GM04503 (cell line): ENCODE measurements around the gene C4B.
"Not testable (repeated sequence)": the region's sequence is repeated elsewhere in the genome, so short reads cannot be mapped to it uniquely, and the experiment has no call there.

Experiments used
- DNase-seq: peaks from one replicate; pipeline ENCODE4 v3.0.0-alpha.2; 2012; ENCODE audit warnings: low read depth

The C4B gene

GRCh38 chr6:32014547-32014946 lies at the start of gene C4B:
TSS of gene C4B (plus strand) at chr6:32014795. CDS start at chr6:32014846, 51 bp downstream.
- not testable (repeated sequence) for DNase-seq

- DNase-seq = no peak
Observed at GRCh38 chr6:31965700-31966099, 48.9 kb upstream of the C4B start.

GRCh38 chr6:31966506-31966905 lies 48.1 kb upstream of the C4B start:
- no peak for DNase-seq

GRCh38 chr6:31966997-31967925 lies 47.3 kb upstream of the C4B start:
- DNase-seq = no peak

GRCh38 chr6:31967926-31968320 lies 46.7 kb upstream of the C4B start:
- DNase-seq = no peak

GRCh38 chr6:31968326-31968725 lies 46.3 kb upstream of the C4B start:
- no peak for DNase-seq

GRCh38 chr6:31968791-31969711 lies 45.5 kb upstream of the C4B start:
- no peak for DNase-seq

- DNase-seq = no peak
Observed at GRCh38 chr6:31969712-31970603, 44.6 kb upstream of the C4B start.

- no peak for DNase-seq
Observed at GRCh38 chr6:31970604-31971271, 43.9 kb upstream of the C4B start.

GRCh38 chr6:31971279-31971992 lies 43.2 kb upstream of the C4B start:
- no peak for DNase-seq

GRCh38 chr6:31971993-31972708 lies 42.4 kb upstream of the C4B start, which contains the start of gene DXO:
TSS of gene DXO (minus strand) at chr6:31972138. CDS start at chr6:31971675, 463 bp downstream.
- peak; percentile 92 for DNase-seq

GRCh38 chr6:31972709-31973350 lies 41.8 kb upstream of the C4B start:
- DNase-seq = no peak

- not testable (repeated sequence) for DNase-seq
Observed at GRCh38 chr6:31976065-31976464, 38.5 kb upstream of the C4B start.

- DNase-seq = no peak
Observed at GRCh38 chr6:31977816-31978431, 36.7 kb upstream of the C4B start.

GRCh38 chr6:31978831-31979230 lies 35.8 kb upstream of the C4B start:
- DNase-seq = no peak

- no peak for DNase-seq
Observed at GRCh38 chr6:31979238-31979898, 35.2 kb upstream of the C4B start.

- not testable (repeated sequence) for DNase-seq
Observed at GRCh38 chr6:31980195-31980876, 34.3 kb upstream of the C4B start.

GRCh38 chr6:31980998-31981397 lies 33.6 kb upstream of the C4B start:
- not testable (repeated sequence) for DNase-seq
